Measurements from ENCODE around the gene ITGB3. TPM values are rescaled to one million over a fixed set of nuclear protein-coding genes. Genes with fewer than 3 reads are reported as not detected.
"Not testable (repeated sequence)": the region's sequence is repeated elsewhere in the genome, so short reads cannot be mapped to it uniquely, and the experiment has no call there.

Gene ITGB3
- polyA plus RNA-seq, 4 donors: 0.54 to 4.8 (median 2.2) TPM

- Histone ChIP-seq H3K36me3 (ENCODE audit: control insufficient read depth in 3 of 3, insufficient read depth in 2 of 3, low read depth in 1 of 3, low read length in 3 of 3) (no peaks in the 10 kb centered on the region), H3K4me1 (ENCODE audit: control insufficient read depth in 3 of 3, insufficient read depth in 2 of 3, low read depth in 1 of 3, low read length in 2 of 3) (peaks cover 0 to 16% (median 6%) of the 10 kb centered on the region in 3 donors), H3K9me3 (ENCODE audit: control insufficient read depth in 2 of 2, insufficient read depth in 1 of 2, low read depth in 1 of 2, low read length in 1 of 2) (no peaks in the 10 kb centered on the region), H3K27ac (ENCODE audit: low read depth in 1 of 3, low read length in 2 of 3) (no peak overlapping the region), H3K27me3 (ENCODE audit: control insufficient read depth in 3 of 3, insufficient read depth in 3 of 3, low read length in 3 of 3) (no peaks in the 10 kb centered on the region), H3K4me3 (ENCODE audit: low read depth in 1 of 3, low read length in 3 of 3) (no peak overlapping the region)
- FAIRE-seq: no peak
- no peak for DNase-seq
- WGBS, 3 donors: 95 to 98% (median 97%) methylated on average over 3 of the region's 3 CpGs
Observed at GRCh38 chr17:47209499-47209898, 44.1 kb upstream of the ITGB3 start.

GRCh38 chr17:47210105-47210504 is 43.5 kb upstream of the ITGB3 start:
- no peaks in the 10 kb centered on the region for H3K27me3 ChIP-seq (ENCODE audit: control insufficient read depth in 3 of 3, insufficient read depth in 3 of 3, low read length in 3 of 3)
- DNase-seq: no peak
- no peak overlapping the region for H3K27ac ChIP-seq (ENCODE audit: low read depth in 1 of 3, low read length in 2 of 3)
- H3K36me3 ChIP-seq (ENCODE audit: control insufficient read depth in 3 of 3, insufficient read depth in 2 of 3, low read depth in 1 of 3, low read length in 3 of 3): no peaks in the 10 kb centered on the region
- WGBS, 3 donors: 58 to 72% (median 62%) methylated on average over 3 of the region's 3 CpGs
- no peak for FAIRE-seq
- no peak overlapping the region for H3K4me3 ChIP-seq (ENCODE audit: low read depth in 1 of 3, low read length in 3 of 3)
- H3K9me3 ChIP-seq (ENCODE audit: control insufficient read depth in 2 of 2, insufficient read depth in 1 of 2, low read depth in 1 of 2, low read length in 1 of 2): no peaks in the 10 kb centered on the region
- peaks cover 0 to 10% (median 5%) of the 10 kb centered on the region in 3 donors for H3K4me1 ChIP-seq (ENCODE audit: control insufficient read depth in 3 of 3, insufficient read depth in 2 of 3, low read depth in 1 of 3, low read length in 2 of 3)

GRCh38 chr17:47210779-47211178 is 42.8 kb upstream of the ITGB3 start:
- H3K27me3 ChIP-seq (ENCODE audit: control insufficient read depth in 3 of 3, insufficient read depth in 3 of 3, low read length in 3 of 3): no peaks in the 10 kb centered on the region
- H3K4me1 ChIP-seq (ENCODE audit: control insufficient read depth in 3 of 3, insufficient read depth in 2 of 3, low read depth in 1 of 3, low read length in 2 of 3): peaks cover 0 to 4% (median 0%) of the 10 kb centered on the region in 3 donors
- H3K9me3 ChIP-seq (ENCODE audit: control insufficient read depth in 2 of 2, insufficient read depth in 1 of 2, low read depth in 1 of 2, low read length in 1 of 2): no peaks in the 10 kb centered on the region
- DNase-seq (no peak), FAIRE-seq (no peak)
- no peak overlapping the region for H3K27ac ChIP-seq (ENCODE audit: low read depth in 1 of 3, low read length in 2 of 3)
- H3K36me3 ChIP-seq (ENCODE audit: control insufficient read depth in 3 of 3, insufficient read depth in 2 of 3, low read depth in 1 of 3, low read length in 3 of 3): no peaks in the 10 kb centered on the region
- 83 to 89% (median 84%) methylated on average over 2 of the region's 2 CpGs for whole genome bisulfite sequencing, 3 donors
- H3K4me3 ChIP-seq (ENCODE audit: low read depth in 1 of 3, low read length in 3 of 3): no peak overlapping the region

DNA sequence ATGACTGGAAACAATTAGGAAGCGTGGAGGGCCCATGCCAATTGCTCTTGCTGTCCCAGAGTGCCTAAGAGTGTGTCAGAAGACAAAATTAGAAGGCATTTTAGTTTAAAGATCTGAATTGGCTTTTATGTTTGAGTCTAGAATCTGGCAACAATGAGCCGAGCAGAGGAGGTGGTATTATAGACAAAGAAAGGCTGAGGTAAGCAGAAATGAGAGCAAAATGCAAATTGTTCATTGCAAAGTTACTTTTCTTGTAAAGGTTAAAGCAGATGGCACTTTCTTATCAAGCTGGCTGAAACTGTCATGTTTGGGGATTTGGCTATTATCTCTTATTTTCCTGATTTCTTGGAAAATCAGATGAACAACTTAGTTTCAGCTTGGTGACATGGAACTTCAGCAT is 41.2 kb upstream of the ITGB3 start:
- FAIRE-seq: no peak
- no peaks in the 10 kb centered on the region for H3K36me3 ChIP-seq (ENCODE audit: control insufficient read depth in 3 of 3, insufficient read depth in 2 of 3, low read depth in 1 of 3, low read length in 3 of 3)
- no peak overlapping the region for H3K4me3 ChIP-seq (ENCODE audit: low read depth in 1 of 3, low read length in 3 of 3)
- WGBS, 3 donors: 78 to 92% (median 89%) methylated on average over 2 of the region's 2 CpGs
- H3K27ac ChIP-seq (ENCODE audit: low read depth in 1 of 3, low read length in 2 of 3): no peak overlapping the region
- no peaks in the 10 kb centered on the region for H3K9me3 ChIP-seq (ENCODE audit: control insufficient read depth in 2 of 2, insufficient read depth in 1 of 2, low read depth in 1 of 2, low read length in 1 of 2)
- no peaks in the 10 kb centered on the region for H3K27me3 ChIP-seq (ENCODE audit: control insufficient read depth in 3 of 3, insufficient read depth in 3 of 3, low read length in 3 of 3)
- DNase-seq: no peak
- no peaks in the 10 kb centered on the region for H3K4me1 ChIP-seq (ENCODE audit: control insufficient read depth in 3 of 3, insufficient read depth in 2 of 3, low read depth in 1 of 3, low read length in 2 of 3)

DNA sequence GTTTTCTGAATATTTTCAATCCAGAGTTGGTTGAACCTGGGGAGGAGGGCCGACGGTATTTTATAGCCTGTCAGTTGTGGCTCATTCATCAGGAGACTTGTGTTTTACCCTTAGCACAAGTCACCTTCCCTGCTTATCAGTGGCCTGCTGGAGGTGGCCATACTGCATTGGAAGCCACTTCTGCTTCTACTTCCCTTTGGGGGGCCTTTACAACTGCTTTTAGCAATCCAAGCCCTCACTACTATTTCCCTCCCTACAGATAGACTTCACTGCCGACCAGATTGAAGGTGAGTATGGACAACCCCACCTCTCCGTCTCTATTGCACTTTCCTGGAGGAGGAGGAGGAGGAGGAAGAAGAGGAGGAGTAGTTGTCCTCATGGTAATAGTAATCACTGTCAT is 40.1 kb upstream of the ITGB3 start:
- no peaks in the 10 kb centered on the region for H3K9me3 ChIP-seq (ENCODE audit: control insufficient read depth in 2 of 2, insufficient read depth in 1 of 2, low read depth in 1 of 2, low read length in 1 of 2)
- FAIRE-seq (no peak), DNase-seq (no peak)
- H3K4me1 ChIP-seq (ENCODE audit: control insufficient read depth in 3 of 3, insufficient read depth in 2 of 3, low read depth in 1 of 3, low read length in 2 of 3): no peaks in the 10 kb centered on the region
- no peaks in the 10 kb centered on the region for H3K36me3 ChIP-seq (ENCODE audit: control insufficient read depth in 3 of 3, insufficient read depth in 2 of 3, low read depth in 1 of 3, low read length in 3 of 3)
- H3K4me3 ChIP-seq (ENCODE audit: low read depth in 1 of 3, low read length in 3 of 3): no peak overlapping the region
- H3K27me3 ChIP-seq (ENCODE audit: control insufficient read depth in 3 of 3, insufficient read depth in 3 of 3, low read length in 3 of 3): no peaks in the 10 kb centered on the region
- no peak overlapping the region for H3K27ac ChIP-seq (ENCODE audit: low read depth in 1 of 3, low read length in 2 of 3)
- WGBS, 3 donors: 77 to 85% (median 78%) methylated on average over 4 of the region's 4 CpGs

GRCh38 chr17:47214931-47215330 is 38.7 kb upstream of the ITGB3 start:
- WGBS, 3 donors: 92 to 95% (median 93%) methylated on average over 3 of the region's 3 CpGs
- Histone ChIP-seq H3K36me3 (ENCODE audit: control insufficient read depth in 3 of 3, insufficient read depth in 2 of 3, low read depth in 1 of 3, low read length in 3 of 3) (no peaks in the 10 kb centered on the region), H3K27ac (ENCODE audit: low read depth in 1 of 3, low read length in 2 of 3) (no peak overlapping the region), H3K4me1 (ENCODE audit: control insufficient read depth in 3 of 3, insufficient read depth in 2 of 3, low read depth in 1 of 3, low read length in 2 of 3) (peaks cover 0 to 13% (median 0%) of the 10 kb centered on the region in 3 donors), H3K9me3 (ENCODE audit: control insufficient read depth in 2 of 2, insufficient read depth in 1 of 2, low read depth in 1 of 2, low read length in 1 of 2) (no peaks in the 10 kb centered on the region), H3K4me3 (ENCODE audit: low read depth in 1 of 3, low read length in 3 of 3) (no peak overlapping the region), H3K27me3 (ENCODE audit: control insufficient read depth in 3 of 3, insufficient read depth in 3 of 3, low read length in 3 of 3) (no peaks in the 10 kb centered on the region)
- FAIRE-seq: no peak
- no peak for DNase-seq

DNA sequence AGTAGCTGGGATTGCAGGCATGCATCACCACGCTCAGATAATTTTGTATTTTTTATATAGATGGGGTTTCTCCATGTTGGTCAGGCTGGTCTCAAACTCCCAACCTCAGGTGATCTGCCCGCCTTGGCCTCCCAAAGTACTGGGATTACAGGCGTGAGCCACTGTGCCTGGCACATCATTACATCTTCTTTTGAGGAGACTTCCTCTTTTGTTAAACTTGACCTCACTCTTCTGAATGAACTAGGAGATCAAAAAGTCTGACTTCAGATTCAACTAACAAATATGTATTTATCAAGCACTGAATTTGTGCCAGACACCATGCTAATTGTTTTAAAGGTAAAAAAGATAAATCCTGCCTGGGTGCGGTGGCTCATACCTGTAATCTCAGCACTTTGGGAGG is 36.8 kb upstream of the ITGB3 start:
- not testable (repeated sequence) for FAIRE-seq; DNase-seq; H3K27me3 ChIP-seq (ENCODE audit: control insufficient read depth in 3 of 3, insufficient read depth in 3 of 3, low read length in 3 of 3)

GRCh38 chr17:47217279-47217678 is 36.3 kb upstream of the ITGB3 start:
- not testable (repeated sequence) for H3K27ac ChIP-seq (ENCODE audit: low read depth in 1 of 3, low read length in 2 of 3); FAIRE-seq; H3K4me3 ChIP-seq (ENCODE audit: low read depth in 1 of 3, low read length in 3 of 3); H3K27me3 ChIP-seq (ENCODE audit: control insufficient read depth in 3 of 3, insufficient read depth in 3 of 3, low read length in 3 of 3); H3K9me3 ChIP-seq (ENCODE audit: control insufficient read depth in 2 of 2, insufficient read depth in 1 of 2, low read depth in 1 of 2, low read length in 1 of 2); H3K36me3 ChIP-seq (ENCODE audit: control insufficient read depth in 3 of 3, insufficient read depth in 2 of 3, low read depth in 1 of 3, low read length in 3 of 3)
- H3K4me1 ChIP-seq (ENCODE audit: control insufficient read depth in 3 of 3, insufficient read depth in 2 of 3, low read depth in 1 of 3, low read length in 2 of 3): peaks cover 2 to 27% (median 5%) of the 10 kb centered on the region in 3 donors
- peak in 1 of 2 donors; percentile 31 for DNase-seq
- 60 to 83% (median 73%) methylated on average over 2 of the region's 2 CpGs for WGBS, 3 donors

More for the DNA sequence above, 36.8 kb upstream of the ITGB3 start:
- H3K4me1 ChIP-seq (ENCODE audit: control insufficient read depth in 3 of 3, insufficient read depth in 2 of 3, low read depth in 1 of 3, low read length in 2 of 3): peaks cover 0 to 22% (median 3%) of the 10 kb centered on the region in 3 donors
- H3K36me3 ChIP-seq (ENCODE audit: control insufficient read depth in 3 of 3, insufficient read depth in 2 of 3, low read depth in 1 of 3, low read length in 3 of 3); H3K9me3 ChIP-seq (ENCODE audit: control insufficient read depth in 2 of 2, insufficient read depth in 1 of 2, low read depth in 1 of 2, low read length in 1 of 2); H3K4me3 ChIP-seq (ENCODE audit: low read depth in 1 of 3, low read length in 3 of 3); H3K27ac ChIP-seq (ENCODE audit: low read depth in 1 of 3, low read length in 2 of 3): not testable (repeated sequence)
- WGBS, 3 donors: 88 to 96% (median 90%) methylated on average over 4 of the region's 4 CpGs

GRCh38 chr17:47218896-47219430 is 34.7 kb upstream of the ITGB3 start:
- DNase-seq: no peak
- WGBS, 3 donors: 47 to 62% (median 58%) methylated on average over 6 of the region's 6 CpGs
- no peak for FAIRE-seq
- Histone ChIP-seq H3K27me3 (ENCODE audit: control insufficient read depth in 3 of 3, insufficient read depth in 3 of 3, low read length in 3 of 3) (peaks cover 0 to 2% (median 0%) of the 10 kb centered on the region in 3 donors), H3K4me3 (ENCODE audit: low read depth in 1 of 3, low read length in 3 of 3) (no peak overlapping the region), H3K9me3 (ENCODE audit: control insufficient read depth in 2 of 2, insufficient read depth in 1 of 2, low read depth in 1 of 2, low read length in 1 of 2) (peaks cover 0 to 5% of the 10 kb centered on the region in 2 donors), H3K27ac (ENCODE audit: low read depth in 1 of 3, low read length in 2 of 3) (no peak overlapping the region), H3K36me3 (ENCODE audit: control insufficient read depth in 3 of 3, insufficient read depth in 2 of 3, low read depth in 1 of 3, low read length in 3 of 3) (no peaks in the 10 kb centered on the region), H3K4me1 (ENCODE audit: control insufficient read depth in 3 of 3, insufficient read depth in 2 of 3, low read depth in 1 of 3, low read length in 2 of 3) (peaks cover 2 to 42% (median 8%) of the 10 kb centered on the region in 3 donors)
